ENCODE results near the gene C2orf72. TPM values are rescaled to one million over a fixed set of nuclear protein-coding genes. Genes with fewer than 3 reads are reported as not detected.

C2orf72 gene
- total RNA-seq, 1 experiment from 2014 or later = 3.2 TPM

DNA sequence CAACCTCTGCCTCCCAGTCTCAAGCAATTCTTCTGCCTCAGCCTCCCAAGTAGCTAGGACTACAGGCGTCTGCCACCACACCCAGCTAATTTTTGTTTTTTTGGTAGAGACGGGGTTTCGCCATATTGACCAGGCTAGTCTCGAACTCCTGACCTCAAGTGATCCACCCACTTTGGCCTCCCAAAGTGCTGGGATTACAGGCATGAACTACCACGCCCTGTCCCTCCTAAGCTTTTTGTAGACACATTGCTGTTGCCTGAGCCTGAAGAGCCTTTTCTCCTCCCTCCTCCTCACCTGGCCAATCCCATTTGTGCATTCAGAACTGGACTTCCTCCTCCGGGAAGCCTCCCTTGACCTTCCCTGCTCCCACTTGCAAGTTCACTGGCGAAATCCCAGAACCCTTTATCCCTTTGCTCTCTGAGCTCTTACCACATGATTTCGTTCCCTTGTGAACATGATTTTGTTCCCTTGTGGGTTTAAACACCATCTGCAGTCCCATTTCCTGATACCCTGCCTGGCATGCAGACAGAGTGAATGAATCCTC is 2.6 kb downstream of the C2orf72 start:
- ATAC-seq (no peak), DNase-seq (ENCODE audit: low read depth, low spot score) (no peak)
- in situ Hi-C loops (cut with HindIII; ENCODE audit: low pct_unique_long_range_greater_than_20kb, low sequenced_read_pairs) = no loop called here
- Histone ChIP-seq H3K36me3 (ENCODE audit: control insufficient read depth, insufficient read depth, low read length) (no peaks in the 10 kb centered on the region), H3K4me1 (ENCODE audit: control insufficient read depth, insufficient read depth, low read length) (peaks cover 6% of the 10 kb centered on the region; the same call in 1 of the 2 replicates), H3K4me3 (ENCODE audit: low read depth in 2 of 2, low read length in 2 of 2) (no peak overlapping the region), H3K9me3 (ENCODE audit: control insufficient read depth, insufficient read depth, low read depth, low read length) (no peaks in the 10 kb centered on the region), H3K27ac (ENCODE audit: low read length) (no peak overlapping the region), H3K27me3 (ENCODE audit: control insufficient read depth, insufficient read depth, low read length) (peaks cover 12% of the 10 kb centered on the region)
- intact Hi-C loops (cut with micrococcal nuclease; ENCODE audit: unreplicated experiment) = no loop called here
- BruUV-seq (replicated peaks) = no TSS peak
- ChIA-PET POLR2A (interaction anchor here (0.6 kb wide), 3 partner anchors 72 to 767 kb away, joined by 3 to 5 read pairs (median 4); no protein-coding TSS in a partner anchor), CTCF (interaction anchor here (0.6 kb wide), 1 partner anchor 92 kb away, joined by 7 read pairs; no protein-coding TSS in a partner anchor)
- TF ChIP-seq TCF7L2 (IDR thresholded peaks at IDR 0.05; ENCODE audit: low read depth, low read length) = no peak

DNA sequence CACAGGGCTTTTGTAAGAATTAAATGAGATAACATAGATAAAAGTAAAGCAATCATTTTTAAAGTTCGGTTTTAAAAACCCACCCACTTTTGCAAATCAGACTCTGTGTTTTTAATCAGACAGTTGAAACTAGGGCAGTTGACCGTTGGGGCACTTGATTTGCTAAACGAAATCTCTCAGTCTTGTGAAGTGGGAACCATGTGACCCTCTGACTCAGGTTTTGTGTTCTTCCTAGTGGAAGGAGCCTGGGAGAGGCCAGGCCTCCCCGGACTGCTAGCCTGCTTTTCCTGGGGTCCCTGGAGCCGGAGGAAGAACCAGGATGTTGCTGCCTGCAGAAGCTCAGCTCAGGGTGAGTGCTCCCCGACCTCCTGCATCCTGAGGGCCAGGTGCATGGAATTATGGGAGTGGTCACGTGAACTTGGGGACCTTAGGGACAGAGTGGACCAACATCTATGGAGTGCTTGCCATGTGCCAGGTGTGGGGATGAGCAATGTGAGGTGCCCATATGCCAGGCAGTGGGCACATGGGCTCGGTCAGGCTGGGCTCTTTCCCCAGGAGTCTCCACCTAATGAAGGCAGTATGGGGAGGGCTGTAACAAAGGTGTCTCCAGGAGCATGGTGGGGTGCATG is 3.9 kb downstream of the C2orf72 start:
- DNase-seq (ENCODE audit: low read depth, low spot score) (no peak), ATAC-seq (no peak)
- ChIA-PET POLR2A (no interaction called here), CTCF (no interaction called here)
- Histone ChIP-seq H3K4me3 (ENCODE audit: low read depth in 2 of 2, low read length in 2 of 2) (no peak overlapping the region), H3K9me3 (ENCODE audit: control insufficient read depth, insufficient read depth, low read depth, low read length) (no peaks in the 10 kb centered on the region), H3K27ac (ENCODE audit: low read length) (no peak overlapping the region), H3K27me3 (ENCODE audit: control insufficient read depth, insufficient read depth, low read length) (peaks cover 7% of the 10 kb centered on the region), H3K4me1 (ENCODE audit: control insufficient read depth, insufficient read depth, low read length) (peaks cover 6% of the 10 kb centered on the region; the same call in 1 of the 2 replicates), H3K36me3 (ENCODE audit: control insufficient read depth, insufficient read depth, low read length) (no peaks in the 10 kb centered on the region)
- in situ Hi-C loops (cut with HindIII; ENCODE audit: low pct_unique_long_range_greater_than_20kb, low sequenced_read_pairs) (no loop called here), intact Hi-C loops (cut with micrococcal nuclease; ENCODE audit: unreplicated experiment) (no loop called here)
- BruUV-seq (replicated peaks) = no TSS peak
- TF ChIP-seq, protein P1, sequence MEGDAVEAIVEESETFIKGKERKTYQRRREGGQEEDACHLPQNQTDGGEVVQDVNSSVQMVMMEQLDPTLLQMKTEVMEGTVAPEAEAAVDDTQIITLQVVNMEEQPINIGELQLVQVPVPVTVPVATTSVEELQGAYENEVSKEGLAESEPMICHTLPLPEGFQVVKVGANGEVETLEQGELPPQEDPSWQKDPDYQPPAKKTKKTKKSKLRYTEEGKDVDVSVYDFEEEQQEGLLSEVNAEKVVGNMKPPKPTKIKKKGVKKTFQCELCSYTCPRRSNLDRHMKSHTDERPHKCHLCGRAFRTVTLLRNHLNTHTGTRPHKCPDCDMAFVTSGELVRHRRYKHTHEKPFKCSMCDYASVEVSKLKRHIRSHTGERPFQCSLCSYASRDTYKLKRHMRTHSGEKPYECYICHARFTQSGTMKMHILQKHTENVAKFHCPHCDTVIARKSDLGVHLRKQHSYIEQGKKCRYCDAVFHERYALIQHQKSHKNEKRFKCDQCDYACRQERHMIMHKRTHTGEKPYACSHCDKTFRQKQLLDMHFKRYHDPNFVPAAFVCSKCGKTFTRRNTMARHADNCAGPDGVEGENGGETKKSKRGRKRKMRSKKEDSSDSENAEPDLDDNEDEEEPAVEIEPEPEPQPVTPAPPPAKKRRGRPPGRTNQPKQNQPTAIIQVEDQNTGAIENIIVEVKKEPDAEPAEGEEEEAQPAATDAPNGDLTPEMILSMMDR (IDR thresholded peaks at IDR 0.05) = no peak
- TF ChIP-seq REST (IDR thresholded peaks at IDR 0.05; ENCODE audit: insufficient read depth in 1 of 2, low read depth in 2 of 2, low read length in 1 of 2) (no peak), TCF7L2 (IDR thresholded peaks at IDR 0.05; ENCODE audit: low read depth, low read length) (no peak), POLR2AphosphoS5 (IDR thresholded peaks at IDR 0.05; ENCODE audit: low read depth, low read length) (no peak)

DNA sequence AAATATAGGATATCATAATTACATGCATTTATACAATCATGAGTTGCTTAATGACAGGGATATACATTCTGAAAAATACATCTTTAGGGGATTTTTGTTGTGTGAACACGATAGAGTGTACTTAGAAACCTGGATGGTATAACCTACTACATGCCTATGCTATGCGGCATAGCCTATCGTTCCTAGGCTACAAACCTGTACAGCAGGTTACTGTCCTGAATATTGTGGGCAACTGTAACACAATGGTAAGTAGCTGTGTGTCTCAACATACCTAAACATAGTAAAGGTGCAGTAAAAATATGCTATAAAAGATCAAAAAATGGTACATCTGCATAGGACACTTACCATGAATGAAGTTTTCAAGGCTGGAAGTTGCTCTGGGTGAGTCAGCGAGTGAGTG is 6.5 kb downstream of the C2orf72 start:
- peaks cover under 1% of the 10 kb centered on the region; the same call in 1 of the 2 replicates for H3K4me1 ChIP-seq (ENCODE audit: control insufficient read depth, insufficient read depth, low read length)
- ChIA-PET POLR2A (no interaction called here), CTCF (no interaction called here)
- no peaks in the 10 kb centered on the region for H3K27me3 ChIP-seq (ENCODE audit: control insufficient read depth, insufficient read depth, low read length)
- no peak overlapping the region for H3K4me3 ChIP-seq (ENCODE audit: low read depth in 2 of 2, low read length in 2 of 2)
- H3K36me3 ChIP-seq (ENCODE audit: control insufficient read depth, insufficient read depth, low read length) = no peaks in the 10 kb centered on the region
- in situ Hi-C loops (cut with HindIII; ENCODE audit: low pct_unique_long_range_greater_than_20kb, low sequenced_read_pairs) (no loop called here), intact Hi-C loops (cut with micrococcal nuclease; ENCODE audit: unreplicated experiment) (no loop called here)
- no TSS peak for BruUV-seq (replicated peaks)
- no peaks in the 10 kb centered on the region for H3K9me3 ChIP-seq (ENCODE audit: control insufficient read depth, insufficient read depth, low read depth, low read length)
- DNase-seq (ENCODE audit: low read depth, low spot score) (no peak), ATAC-seq (no peak)
- no peak overlapping the region for H3K27ac ChIP-seq (ENCODE audit: low read length)
- TF ChIP-seq POLR2AphosphoS5 (IDR thresholded peaks at IDR 0.05; ENCODE audit: low read depth, low read length) (no peak), SIN3A (IDR thresholded peaks at IDR 0.05; ENCODE audit: borderline replicate concordance, insufficient read depth, low read depth, low read length) (no peak), REST (IDR thresholded peaks at IDR 0.05; ENCODE audit: insufficient read depth in 1 of 2, low read depth in 2 of 2, low read length in 1 of 2) (no peak), TCF7L2 (IDR thresholded peaks at IDR 0.05; ENCODE audit: low read depth, low read length) (no peak)
- TF ChIP-seq, protein P1 (IDR thresholded peaks at IDR 0.05) = no peak

Data from Panc1 (cell line).